ENCODE measurements around the gene BCAP31.

DNA sequence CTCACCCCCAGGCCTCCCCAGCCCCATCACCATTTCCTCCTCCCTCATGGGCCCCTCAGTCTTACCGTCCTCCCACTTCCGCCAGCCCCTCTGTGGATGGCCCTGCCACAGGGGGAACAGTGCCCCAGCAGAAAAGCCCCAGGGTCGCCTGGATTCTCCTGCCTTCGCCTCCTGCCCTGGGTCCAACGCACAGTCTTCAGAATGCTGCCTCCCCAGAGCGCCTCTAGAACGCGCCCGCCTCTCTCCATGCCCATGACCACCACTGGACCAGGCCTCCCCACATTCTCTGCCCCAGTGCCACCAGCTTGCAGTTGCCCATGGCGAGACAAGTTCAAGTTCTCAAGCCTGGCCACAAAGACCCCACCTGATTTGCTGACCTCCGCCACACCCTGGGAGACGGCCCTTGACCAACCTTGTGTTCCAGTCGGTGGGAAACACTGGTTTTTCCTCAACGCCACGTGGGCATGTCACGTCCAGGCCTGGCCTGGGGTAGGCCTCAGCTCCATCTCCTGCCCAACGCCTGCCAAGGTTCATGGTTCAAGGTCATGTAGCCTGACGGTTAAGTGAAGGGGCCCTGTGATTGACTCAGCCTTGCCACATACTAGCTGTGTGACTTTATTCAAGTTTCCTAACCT is 39.2 kb upstream of the BCAP31 start:
- no peak for TF ChIP-seq POLR2AphosphoS5 (IDR thresholded peaks at IDR 0.05; ENCODE audit: low read depth, low read length)
- TF ChIP-seq POLR2A (IDR thresholded peaks at IDR 0.05; ENCODE audit: low read depth, low read length) = no peak
